ENCODE measurements around the gene ADGRG3. TPM values are rescaled to one million over a fixed set of nuclear protein-coding genes. Genes with fewer than 3 reads are reported as not detected.

The ADGRG3 gene
- total RNA-seq, 5 donors from 2014 or later (not counting 1 experiment from before 2014, with no cell fraction given) = 0.16 to 1.8 (median 0.40) TPM; not detected in 1

GRCh38 chr16:57630931-57631845 lies 36.9 kb upstream of the ADGRG3 start:
- ChIA-PET POLR2A (no interaction called here), CTCF (no interaction called here)
- no peak overlapping the region for H3K27ac ChIP-seq (ENCODE audit: low read length)
- H3K9me3 Mint-ChIP-seq = no peaks in the 10 kb centered on the region
- peaks cover 0 to 63% of the 10 kb centered on the region in 2 experiments for H3K27me3 ChIP-seq (replicated peaks in 1 of 2; ENCODE audit: control insufficient read depth in 2 of 2, extremely low read depth in 1 of 2, insufficient read depth in 2 of 2, low read length in 1 of 2)
- H3K36me3 ChIP-seq (ENCODE audit: control insufficient read depth in 2 of 2, extremely low read depth in 1 of 2, insufficient read depth in 1 of 2, low read length in 1 of 2) = no peaks in the 10 kb centered on the region
- peaks cover 20 to 35% of the 10 kb centered on the region in 2 donors for H3K27me3 Mint-ChIP-seq
- peaks cover 11 to 15% (median 13%) of the 10 kb centered on the region in 3 donors for H3K4me1 Mint-ChIP-seq
- WGBS (ENCODE audit: insufficient coverage) = 83% methylated on average over 15 of the region's 21 CpGs
- no peaks in the 10 kb centered on the region for H3K9me3 ChIP-seq
- peak overlapping the region in 1 of 3 donors; percentile 49 for H3K4me3 Mint-ChIP-seq
- DNase-seq (no peak), ATAC-seq (replicated peaks in 1 of 4) (no peak)
- H3K36me3 Mint-ChIP-seq = no peaks in the 10 kb centered on the region
- peaks cover 0 to 41% of the 10 kb centered on the region in 2 experiments for H3K4me1 ChIP-seq (ENCODE audit: control insufficient read depth in 1 of 2, extremely low read depth in 1 of 2, insufficient read depth in 2 of 2, low read length in 2 of 2)
- peak overlapping the region in 1 of 2 donors; percentile 44 for H3K27ac Mint-ChIP-seq
- peak overlapping the region in 1 of 2 donors; percentile 34 for H3K4me3 ChIP-seq (ENCODE audit: control insufficient read depth in 1 of 2, extremely low read depth in 1 of 2, low read length in 1 of 2)

DNA sequence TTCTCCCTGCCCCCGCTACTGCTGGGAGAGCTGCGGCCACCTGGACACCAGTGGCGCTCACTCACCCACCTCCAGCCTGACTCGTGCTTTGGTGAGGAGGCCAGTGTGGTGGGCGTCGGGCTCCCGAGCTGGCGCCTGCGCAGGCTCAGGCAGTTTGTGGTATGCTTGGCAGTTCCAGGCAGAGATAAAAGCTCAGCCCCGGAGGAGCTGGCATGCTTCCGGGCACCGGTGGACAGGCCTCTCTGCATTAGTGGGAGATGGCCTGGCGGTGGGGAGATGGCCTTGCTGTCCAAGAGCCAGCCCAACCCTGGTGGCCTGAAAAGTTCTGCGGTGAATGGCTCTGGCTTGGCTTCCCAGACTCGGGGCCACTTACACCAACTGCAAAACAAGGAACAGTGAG lies 35.5 kb upstream of the ADGRG3 start:
- Mint-ChIP-seq H3K4me3 (no peak overlapping the region), H3K27me3 (peaks cover 25 to 38% of the 10 kb centered on the region in 2 donors), H3K36me3 (no peaks in the 10 kb centered on the region), H3K4me1 (peaks cover 11 to 15% (median 13%) of the 10 kb centered on the region in 3 donors), H3K9me3 (no peaks in the 10 kb centered on the region), H3K27ac (no peak overlapping the region)
- CTCF ChIA-PET = no interaction called here
- Histone ChIP-seq H3K4me3 (ENCODE audit: control insufficient read depth in 1 of 2, extremely low read depth in 1 of 2, low read length in 1 of 2) (no peak overlapping the region), H3K9me3 (no peaks in the 10 kb centered on the region), H3K36me3 (ENCODE audit: control insufficient read depth in 2 of 2, extremely low read depth in 1 of 2, insufficient read depth in 1 of 2, low read length in 1 of 2) (no peaks in the 10 kb centered on the region), H3K27me3 (replicated peaks in 1 of 2; ENCODE audit: control insufficient read depth in 2 of 2, extremely low read depth in 1 of 2, insufficient read depth in 2 of 2, low read length in 1 of 2) (peaks cover 0 to 59% of the 10 kb centered on the region in 2 experiments), H3K4me1 (ENCODE audit: control insufficient read depth in 1 of 2, extremely low read depth in 1 of 2, insufficient read depth in 2 of 2, low read length in 2 of 2) (peaks cover 0 to 46% of the 10 kb centered on the region in 2 experiments), H3K27ac (ENCODE audit: low read length) (no peak overlapping the region)
- POLR2A ChIA-PET = no interaction called here
- whole genome bisulfite sequencing (ENCODE audit: insufficient coverage) = 64% methylated on average over 7 of the region's 15 CpGs
- no peak for DNase-seq
- no peak for ATAC-seq (replicated peaks in 1 of 4)

DNA sequence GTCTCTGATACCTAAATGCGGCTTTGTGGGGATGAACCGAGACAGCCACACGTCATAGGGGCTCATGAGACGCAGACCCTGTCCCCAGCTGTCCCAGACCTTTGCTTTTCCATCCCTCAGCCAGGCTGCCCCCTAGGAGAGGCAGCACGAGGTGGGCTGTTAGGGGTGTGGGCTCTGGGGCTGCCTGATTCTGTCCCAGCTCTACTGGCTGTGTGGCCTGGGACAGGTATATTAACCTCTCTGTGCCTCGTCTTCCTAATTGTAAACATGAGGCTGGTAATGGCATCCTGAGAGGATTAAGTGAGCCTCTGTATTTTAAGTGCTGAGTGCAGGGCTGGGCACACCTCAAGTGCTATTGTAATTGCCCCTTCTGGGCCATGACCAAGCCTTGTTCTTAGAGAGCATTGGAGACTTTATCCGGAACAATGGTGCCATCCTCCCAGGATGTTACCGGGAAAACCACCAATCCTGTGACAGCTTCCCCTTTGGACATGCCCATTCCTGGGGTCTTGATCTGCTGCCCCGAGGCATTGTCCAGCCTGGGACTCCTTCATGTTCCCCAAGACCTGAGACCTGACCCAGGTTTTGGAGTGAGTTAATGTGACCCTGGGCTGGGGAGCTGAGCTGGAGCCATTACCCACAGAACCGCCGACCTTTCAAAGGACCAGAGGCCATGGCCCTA lies 34.6 kb upstream of the ADGRG3 start:
- no peak for ATAC-seq (replicated peaks in 1 of 4)
- no peak overlapping the region for H3K4me3 ChIP-seq (ENCODE audit: control insufficient read depth in 1 of 2, extremely low read depth in 1 of 2, low read length in 1 of 2)
- no peak overlapping the region for H3K27ac Mint-ChIP-seq
- H3K4me1 ChIP-seq (ENCODE audit: control insufficient read depth in 1 of 2, extremely low read depth in 1 of 2, insufficient read depth in 2 of 2, low read length in 2 of 2) = peaks cover 0 to 45% of the 10 kb centered on the region in 2 experiments
- no peaks in the 10 kb centered on the region for H3K36me3 ChIP-seq (ENCODE audit: control insufficient read depth in 2 of 2, extremely low read depth in 1 of 2, insufficient read depth in 1 of 2, low read length in 1 of 2)
- H3K4me1 Mint-ChIP-seq = peaks cover 8 to 12% (median 11%) of the 10 kb centered on the region in 3 donors
- no peaks in the 10 kb centered on the region for H3K9me3 Mint-ChIP-seq
- H3K36me3 Mint-ChIP-seq = no peaks in the 10 kb centered on the region
- ChIA-PET POLR2A (no interaction called here), CTCF (no interaction called here)
- WGBS (ENCODE audit: insufficient coverage) = 86% methylated on average over 3 of the region's 11 CpGs
- H3K9me3 ChIP-seq = no peaks in the 10 kb centered on the region
- DNase-seq = no peak
- peaks cover 23 to 39% of the 10 kb centered on the region in 2 donors for H3K27me3 Mint-ChIP-seq
- no peak overlapping the region for H3K27ac ChIP-seq (ENCODE audit: low read length)
- peaks cover 0 to 57% of the 10 kb centered on the region in 2 experiments for H3K27me3 ChIP-seq (replicated peaks in 1 of 2; ENCODE audit: control insufficient read depth in 2 of 2, extremely low read depth in 1 of 2, insufficient read depth in 2 of 2, low read length in 1 of 2)
- no peak overlapping the region for H3K4me3 Mint-ChIP-seq

DNA sequence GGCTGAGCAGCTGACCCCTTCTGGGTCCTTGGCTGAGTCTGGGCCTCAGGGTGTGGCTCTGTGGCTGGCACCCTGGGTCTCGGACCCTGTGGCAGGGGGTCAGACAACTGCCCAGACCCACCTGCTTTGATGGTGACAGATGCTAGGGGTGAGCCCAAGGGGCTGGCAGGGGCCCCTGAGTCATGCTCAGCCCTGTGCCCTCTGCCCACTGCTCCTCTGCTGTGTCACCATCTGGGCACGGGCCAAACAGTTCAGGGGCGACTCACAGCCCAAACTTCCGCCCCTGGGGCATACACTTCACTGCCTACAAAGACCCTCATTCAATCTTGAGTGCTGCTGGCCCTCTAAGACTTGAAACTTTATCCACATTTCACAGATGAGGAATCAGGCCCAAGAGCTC lies 33.9 kb upstream of the ADGRG3 start:
- POLR2A ChIA-PET = no interaction called here
- Histone ChIP-seq H3K4me3 (ENCODE audit: control insufficient read depth in 1 of 2, extremely low read depth in 1 of 2, low read length in 1 of 2) (no peak overlapping the region), H3K27ac (ENCODE audit: low read length) (no peak overlapping the region), H3K27me3 (replicated peaks in 1 of 2; ENCODE audit: control insufficient read depth in 2 of 2, extremely low read depth in 1 of 2, insufficient read depth in 2 of 2, low read length in 1 of 2) (peaks cover 0 to 55% of the 10 kb centered on the region in 2 experiments), H3K36me3 (ENCODE audit: control insufficient read depth in 2 of 2, extremely low read depth in 1 of 2, insufficient read depth in 1 of 2, low read length in 1 of 2) (no peaks in the 10 kb centered on the region), H3K4me1 (ENCODE audit: control insufficient read depth in 1 of 2, extremely low read depth in 1 of 2, insufficient read depth in 2 of 2, low read length in 2 of 2) (peaks cover 0 to 43% of the 10 kb centered on the region in 2 experiments), H3K9me3 (no peaks in the 10 kb centered on the region)
- DNase-seq (no peak), ATAC-seq (replicated peaks in 1 of 4) (peak in 1 of 4 experiments; percentile 6)
- 77% methylated on average over 4 of the region's 4 CpGs for WGBS (ENCODE audit: insufficient coverage)
- H3K4me1 Mint-ChIP-seq = peaks cover 2 to 5% (median 5%) of the 10 kb centered on the region in 3 donors
- peaks cover 17 to 33% of the 10 kb centered on the region in 2 donors for H3K27me3 Mint-ChIP-seq
- no peak overlapping the region for H3K27ac Mint-ChIP-seq
- CTCF ChIA-PET = no interaction called here
- no peaks in the 10 kb centered on the region for H3K9me3 Mint-ChIP-seq
- H3K36me3 Mint-ChIP-seq = no peaks in the 10 kb centered on the region
- H3K4me3 Mint-ChIP-seq = no peak overlapping the region

DNA sequence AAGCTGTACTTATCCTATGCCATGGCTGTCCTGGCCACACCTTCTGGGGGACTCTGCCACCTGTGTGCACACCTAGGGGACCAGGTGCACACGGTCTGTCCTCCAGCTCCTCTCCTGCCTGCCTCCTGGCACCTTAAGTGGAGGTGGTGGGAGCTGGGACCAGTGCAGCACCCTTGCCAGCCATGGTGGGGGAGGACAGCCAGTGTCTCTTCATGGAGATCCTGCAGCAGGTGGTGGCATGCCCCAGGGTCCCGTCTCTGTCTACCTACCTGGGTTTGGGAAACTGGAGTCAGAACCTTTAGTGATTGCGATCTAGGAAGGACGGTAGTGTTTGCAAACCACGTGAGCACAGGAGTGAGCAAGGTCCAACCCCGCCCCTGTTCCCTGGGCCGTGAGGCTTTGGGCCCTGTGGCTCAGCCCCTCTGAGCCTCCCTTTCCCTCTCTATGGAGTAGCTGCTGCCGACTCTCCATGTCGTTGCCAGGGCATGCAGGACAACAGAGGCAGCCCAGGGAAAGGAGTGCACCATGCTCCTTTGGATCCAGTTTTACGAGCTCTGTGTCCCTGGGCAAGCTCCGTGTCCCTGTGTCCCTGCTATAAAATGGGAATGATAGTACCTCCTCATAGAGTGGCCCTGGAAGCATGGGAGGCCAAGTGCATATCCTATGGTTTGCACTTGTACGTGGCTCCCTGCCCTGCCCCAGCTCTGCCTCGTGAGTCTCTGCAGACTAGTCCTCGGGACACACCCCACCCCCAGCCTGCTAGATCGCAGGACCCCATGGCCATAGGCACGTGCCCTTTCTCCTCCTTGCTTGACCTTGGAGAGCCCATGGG lies 32.6 kb upstream of the ADGRG3 start:
- Histone ChIP-seq H3K9me3 (no peaks in the 10 kb centered on the region), H3K4me1 (ENCODE audit: control insufficient read depth in 1 of 2, extremely low read depth in 1 of 2, insufficient read depth in 2 of 2, low read length in 2 of 2) (peaks cover 0 to 42% of the 10 kb centered on the region in 2 experiments), H3K27ac (ENCODE audit: low read length) (no peak overlapping the region), H3K36me3 (ENCODE audit: control insufficient read depth in 2 of 2, extremely low read depth in 1 of 2, insufficient read depth in 1 of 2, low read length in 1 of 2) (no peaks in the 10 kb centered on the region), H3K27me3 (replicated peaks in 1 of 2; ENCODE audit: control insufficient read depth in 2 of 2, extremely low read depth in 1 of 2, insufficient read depth in 2 of 2, low read length in 1 of 2) (peaks cover 0 to 43% of the 10 kb centered on the region in 2 experiments), H3K4me3 (ENCODE audit: control insufficient read depth in 1 of 2, extremely low read depth in 1 of 2, low read length in 1 of 2) (no peak overlapping the region)
- ATAC-seq (replicated peaks in 1 of 4) = no peak
- H3K36me3 Mint-ChIP-seq = no peaks in the 10 kb centered on the region
- H3K27me3 Mint-ChIP-seq = peaks cover 9 to 25% of the 10 kb centered on the region in 2 donors
- peaks cover 0 to 2% (median 1%) of the 10 kb centered on the region in 3 donors for H3K4me1 Mint-ChIP-seq
- DNase-seq = no peak
- WGBS (ENCODE audit: insufficient coverage) = 72% methylated on average over 10 of the region's 16 CpGs
- H3K4me3 Mint-ChIP-seq = no peak overlapping the region
- no peaks in the 10 kb centered on the region for H3K9me3 Mint-ChIP-seq
- ChIA-PET POLR2A (no interaction called here), CTCF (interaction anchor here in 1 of 2 donors (0.8 kb wide), 1 partner anchor 56 kb away, joined by 3 read pairs; no protein-coding TSS in a partner anchor)
- H3K27ac Mint-ChIP-seq = no peak overlapping the region

DNA sequence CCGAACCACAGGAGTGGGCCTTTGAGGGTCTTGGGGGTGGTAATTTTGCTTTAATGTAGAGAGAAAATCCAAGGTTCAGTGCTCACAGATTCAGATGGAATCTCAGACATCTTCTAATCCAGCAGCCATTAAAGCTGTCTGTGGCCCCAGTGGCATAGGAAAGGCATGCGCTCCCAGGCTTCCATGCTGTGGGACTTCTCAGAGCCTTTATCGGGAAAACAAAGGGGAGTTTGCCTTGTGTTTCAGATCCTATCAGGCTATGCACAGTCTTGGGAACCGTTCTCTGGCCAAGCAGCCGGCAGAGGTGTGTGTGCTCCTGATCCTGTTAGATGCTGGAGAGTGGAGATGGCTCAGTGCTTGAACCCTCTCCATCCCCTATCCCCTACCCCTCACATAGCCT lies 31.9 kb upstream of the ADGRG3 start:
- CTCF ChIA-PET = interaction anchor here in 1 of 2 donors (0.8 kb wide), 1 partner anchor 57 kb away, joined by 3 read pairs; no protein-coding TSS in a partner anchor
- 100% methylated on average over 2 of the region's 5 CpGs for WGBS (ENCODE audit: insufficient coverage)
- no peak overlapping the region for H3K27ac Mint-ChIP-seq
- H3K9me3 Mint-ChIP-seq = no peaks in the 10 kb centered on the region
- H3K9me3 ChIP-seq = no peaks in the 10 kb centered on the region
- no peak overlapping the region for H3K27ac ChIP-seq (ENCODE audit: low read length)
- peaks cover 5 to 18% of the 10 kb centered on the region in 2 donors for H3K27me3 Mint-ChIP-seq
- POLR2A ChIA-PET = no interaction called here
- peaks cover 0 to 38% of the 10 kb centered on the region in 2 experiments for H3K4me1 ChIP-seq (ENCODE audit: control insufficient read depth in 1 of 2, extremely low read depth in 1 of 2, insufficient read depth in 2 of 2, low read length in 2 of 2)
- peaks cover 0 to 36% of the 10 kb centered on the region in 2 experiments for H3K27me3 ChIP-seq (replicated peaks in 1 of 2; ENCODE audit: control insufficient read depth in 2 of 2, extremely low read depth in 1 of 2, insufficient read depth in 2 of 2, low read length in 1 of 2)
- no peaks in the 10 kb centered on the region for H3K36me3 Mint-ChIP-seq
- no peaks in the 10 kb centered on the region for H3K4me1 Mint-ChIP-seq
- H3K4me3 ChIP-seq (ENCODE audit: control insufficient read depth in 1 of 2, extremely low read depth in 1 of 2, low read length in 1 of 2) = no peak overlapping the region
- H3K36me3 ChIP-seq (ENCODE audit: control insufficient read depth in 2 of 2, extremely low read depth in 1 of 2, insufficient read depth in 1 of 2, low read length in 1 of 2) = no peaks in the 10 kb centered on the region
- ATAC-seq (replicated peaks in 1 of 4) (no peak), DNase-seq (no peak)
- no peak overlapping the region for H3K4me3 Mint-ChIP-seq

All from T-cell (primary cell).